Activated CD8-positive, alpha-beta memory T cell treated with anti-CD3 and anti-CD28 coated beads, Interleukin-2, amount 50 U/mL, for 4 hours (primary cell): ENCODE results near the gene PIGT.

ENCODE experiments used
- DNase-seq: peaks from one replicate; pipeline ENCODE4 v3.0.0-alpha.2; 2020

PIGT gene

DNA sequence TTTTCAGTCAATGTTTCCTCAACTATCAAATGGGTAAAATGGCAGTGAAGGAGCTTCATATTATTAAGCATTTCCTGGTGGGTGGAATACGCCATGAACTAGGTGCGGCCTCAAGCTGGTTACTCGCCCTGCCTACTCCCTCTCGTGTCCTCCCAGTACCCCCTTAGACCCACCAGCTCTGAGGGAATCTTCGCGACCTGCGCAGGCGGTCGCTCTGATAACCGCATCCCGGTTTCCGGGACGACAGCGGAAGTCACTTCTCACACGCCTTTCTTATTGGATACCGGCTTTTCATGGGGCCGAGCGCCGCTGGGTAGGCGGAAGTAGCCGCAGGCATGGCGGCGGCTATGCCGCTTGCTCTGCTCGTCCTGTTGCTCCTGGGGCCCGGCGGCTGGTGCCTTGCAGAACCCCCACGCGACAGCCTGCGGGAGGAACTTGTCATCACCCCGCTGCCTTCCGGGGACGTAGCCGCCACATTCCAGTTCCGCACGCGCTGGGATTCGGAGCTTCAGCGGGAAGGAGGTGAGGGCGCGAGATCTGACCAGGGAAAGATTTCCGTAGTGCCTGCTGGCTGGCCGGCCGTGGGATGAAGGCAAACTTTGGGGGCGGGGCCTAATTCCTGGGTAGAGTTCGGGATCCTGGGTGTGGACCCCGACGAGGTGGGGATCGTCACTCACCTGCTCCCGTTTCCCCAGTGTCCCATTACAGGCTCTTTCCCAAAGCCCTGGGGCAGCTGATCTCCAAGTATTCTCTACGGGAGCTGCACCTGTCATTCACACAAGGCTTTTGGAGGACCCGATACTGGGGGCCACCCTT lies at the start of gene PIGT:
PIGT (plus strand) TSS at position 320 of the 816 bp plus-strand sequence; CDS start at position 336, 16 bp downstream.
- DNase-seq = peak; percentile 85

- DNase-seq = no peak
These were observed 49.7 kb upstream of the PIGT start for GRCh38 chr20:45366192-45366591.

DNA sequence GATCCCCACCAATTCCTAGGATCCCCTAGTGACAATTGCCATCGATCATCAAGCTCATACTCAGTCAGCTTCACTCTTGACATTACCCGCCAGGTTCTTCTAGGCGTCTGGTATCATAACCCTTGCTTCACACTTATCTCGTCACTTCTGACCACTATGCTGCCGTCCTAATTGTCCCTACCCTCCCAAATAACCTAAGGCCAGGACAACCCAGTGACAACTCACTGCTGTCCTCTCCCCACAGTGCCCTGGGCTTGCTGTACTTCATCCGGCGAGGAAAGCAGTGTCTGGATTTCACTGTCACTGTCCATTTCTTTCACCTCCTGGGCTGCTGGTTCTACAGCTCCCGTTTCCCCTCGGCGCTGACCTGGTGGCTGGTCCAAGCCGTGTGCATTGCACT lies 49.3 kb upstream of the PIGT start:
- DNase-seq = no peak

GRCh38 chr20:45367126-45367525 lies 48.8 kb upstream of the PIGT start:
- no peak for DNase-seq

DNA sequence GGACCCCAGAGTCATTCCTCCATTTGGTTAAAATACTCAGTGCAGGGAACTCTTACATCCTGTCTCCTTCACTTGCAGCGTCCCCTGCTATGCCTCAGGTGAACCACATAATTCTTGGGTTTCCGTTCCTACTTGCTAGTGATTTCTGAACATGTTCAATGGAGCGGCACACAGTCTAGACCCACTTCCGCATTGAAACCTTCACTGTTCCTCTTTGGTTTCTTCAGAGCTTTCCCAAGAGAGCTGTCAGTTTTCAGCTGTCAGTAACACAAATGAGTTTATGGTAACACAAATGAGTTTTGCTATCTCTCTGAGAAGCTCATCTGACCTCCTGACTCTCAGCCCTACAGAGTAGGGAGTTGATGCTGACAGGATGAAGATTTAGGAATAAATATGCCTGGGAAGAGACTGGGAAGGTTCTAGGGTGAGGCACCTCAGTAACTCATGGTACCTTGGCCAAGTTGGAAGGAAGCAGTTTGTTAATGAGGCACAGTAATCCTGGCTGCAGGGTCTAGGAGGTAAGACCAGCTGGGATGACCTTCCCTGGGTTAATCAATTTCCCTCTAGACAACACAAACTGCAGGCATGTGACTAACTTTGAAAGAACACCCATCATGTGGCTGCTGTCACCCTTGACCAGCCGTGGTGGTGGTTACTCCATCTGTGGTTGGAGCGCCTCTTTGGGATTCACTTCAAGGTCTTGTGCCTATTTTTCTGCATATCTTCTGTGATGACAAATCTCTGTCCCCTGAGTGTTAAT lies 47.5 kb upstream of the PIGT start:
- no peak for DNase-seq

- DNase-seq = no peak
These were observed 45.3 kb upstream of the PIGT start for GRCh38 chr20:45370571-45371160.

GRCh38 chr20:45372241-45372640 lies 43.7 kb upstream of the PIGT start:
- no peak for DNase-seq

DNA sequence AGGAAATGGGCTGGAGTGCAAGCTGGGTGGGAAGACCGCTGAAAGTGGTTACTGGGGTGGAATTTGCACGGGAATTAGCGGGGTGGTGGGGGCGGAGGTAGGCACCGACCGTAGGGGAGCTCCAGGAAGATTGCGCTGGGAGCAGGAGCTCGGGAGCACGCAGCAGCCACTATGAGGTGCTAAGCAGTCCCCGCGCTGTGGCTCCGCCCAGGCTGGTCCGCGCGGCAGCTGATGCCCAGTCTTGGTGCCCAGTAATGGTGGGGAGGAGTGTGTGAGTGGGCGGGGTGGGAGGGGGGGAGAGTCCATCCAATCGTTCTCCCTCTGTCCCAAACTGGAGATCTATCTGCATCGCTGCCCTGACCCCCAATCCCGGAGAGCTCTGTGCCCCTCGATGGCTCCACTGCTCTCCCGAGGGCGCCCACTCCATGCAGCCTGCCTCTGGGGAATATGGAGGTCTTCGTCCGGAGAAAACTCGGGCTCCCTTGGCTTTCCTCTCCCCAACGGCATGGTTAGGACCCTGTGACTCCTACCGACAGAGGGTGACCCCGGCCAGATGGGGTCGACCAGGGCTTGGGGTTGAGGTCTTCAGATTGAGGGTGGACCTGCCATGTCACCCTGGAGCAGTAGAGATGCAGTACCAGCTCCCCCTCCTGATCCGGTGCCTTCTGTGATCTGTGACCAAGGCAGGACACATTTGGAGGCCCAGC lies 43.1 kb upstream of the PIGT start:
- DNase-seq = no peak

DNA sequence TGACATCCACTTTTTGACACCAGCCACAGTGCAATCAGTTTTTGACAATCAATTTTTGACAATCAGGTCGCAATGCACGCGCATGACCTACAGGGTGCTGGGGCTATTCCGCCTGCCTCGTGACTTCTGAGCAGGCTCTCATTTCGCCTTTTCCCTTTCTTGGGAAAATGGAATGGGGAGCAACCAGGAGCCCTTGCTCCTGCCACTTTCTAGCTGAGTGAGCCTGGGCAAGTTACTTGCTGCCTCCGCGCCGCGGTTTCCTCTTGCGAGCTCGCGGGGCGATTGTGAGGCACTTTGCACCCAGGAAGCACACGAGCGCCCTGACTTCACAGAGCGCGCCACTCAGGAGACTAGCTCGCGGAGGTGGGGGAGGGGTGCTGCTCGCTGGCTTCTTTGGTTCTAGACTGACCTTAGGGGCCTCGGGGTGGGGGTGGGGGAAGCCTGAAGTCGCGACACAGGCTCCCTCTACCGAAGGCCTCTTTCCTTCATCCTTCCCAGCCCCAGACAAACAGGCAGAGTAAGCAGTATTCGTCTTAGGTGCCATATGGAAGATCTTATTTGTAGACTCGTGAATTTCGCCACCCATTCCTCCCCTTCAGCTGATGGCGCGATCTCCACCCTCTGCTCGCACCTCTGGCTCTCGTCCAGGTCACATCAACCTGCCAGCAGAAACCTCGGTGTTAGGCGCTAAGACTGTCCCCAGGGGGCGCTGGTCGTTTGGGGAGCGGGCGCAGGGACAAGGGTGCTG lies 42.4 kb upstream of the PIGT start:
- DNase-seq = peak; percentile 92

DNA sequence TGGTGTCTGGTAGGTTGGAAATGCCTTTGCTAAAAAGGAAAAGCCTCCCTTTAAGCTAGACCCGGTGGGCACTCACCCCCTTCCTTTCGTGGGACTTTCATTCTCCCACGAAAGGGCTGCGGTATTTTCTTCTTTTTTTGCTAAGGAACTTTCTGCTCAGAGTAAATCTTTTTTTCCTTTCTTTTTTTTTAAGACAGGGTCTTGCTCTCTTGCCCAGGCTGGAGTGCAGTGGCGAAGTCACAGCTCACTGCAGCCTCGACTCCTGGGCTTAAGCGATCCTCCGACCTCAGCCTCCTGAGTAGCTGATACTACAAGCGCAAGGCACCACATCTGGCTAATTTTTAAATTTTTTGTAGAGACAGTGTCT lies 41.9 kb upstream of the PIGT start:
- no peak for DNase-seq

GRCh38 chr20:45374966-45375365 lies 41.0 kb upstream of the PIGT start:
- DNase-seq = no peak

GRCh38 chr20:45377269-45377668 lies 38.7 kb upstream of the PIGT start:
- DNase-seq = no peak

- no peak for DNase-seq
These were observed 37.8 kb upstream of the PIGT start, which contains the start of gene TP53TG5 for GRCh38 chr20:45378191-45378590. Gene TP53TG5, minus strand, starts transcription at chr20:45378325. Its CDS starts 89 bp downstream, at chr20:45378236.

- DNase-seq = no peak
These were observed 28.7 kb upstream of the PIGT start for GRCh38 chr20:45387274-45387673.

DNA sequence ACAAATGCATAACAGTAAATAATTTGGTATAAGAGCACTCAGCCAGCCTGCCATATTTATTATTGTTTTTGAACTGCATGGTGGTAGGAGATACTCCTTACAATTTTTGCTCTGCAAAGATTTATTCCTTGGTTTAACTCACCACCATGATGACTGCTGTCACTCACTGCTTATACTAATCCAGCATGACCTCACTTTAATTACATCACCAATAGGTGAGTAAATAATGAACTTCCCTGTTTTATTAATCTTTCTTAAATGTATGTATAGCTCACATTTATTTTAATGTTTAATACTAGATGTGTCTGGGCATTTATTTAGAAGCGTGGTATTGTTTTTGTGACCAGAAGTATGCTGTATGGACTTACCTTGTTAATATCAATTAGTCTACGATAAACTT lies 25.0 kb upstream of the PIGT start:
- no peak for DNase-seq

DNA sequence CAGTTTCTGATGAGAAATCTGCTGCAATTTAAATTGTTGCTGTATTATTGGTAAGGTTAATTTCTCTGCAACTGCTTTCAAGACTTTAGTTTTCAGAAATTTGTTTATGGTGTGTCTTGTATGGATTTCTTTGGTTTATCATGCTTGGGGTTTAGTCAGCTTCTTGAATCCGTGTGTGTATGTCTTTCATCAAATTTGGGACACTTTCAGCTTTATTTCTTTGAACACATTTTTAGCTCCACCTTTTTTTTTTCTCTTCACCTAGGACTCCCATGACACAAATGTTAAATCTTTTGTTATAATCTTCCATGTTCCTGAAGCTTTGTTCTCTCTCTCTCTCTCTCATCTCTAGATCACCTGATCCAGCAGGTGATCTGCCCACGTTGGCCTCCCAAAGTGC lies 24.4 kb upstream of the PIGT start:
- DNase-seq = no peak

DNA sequence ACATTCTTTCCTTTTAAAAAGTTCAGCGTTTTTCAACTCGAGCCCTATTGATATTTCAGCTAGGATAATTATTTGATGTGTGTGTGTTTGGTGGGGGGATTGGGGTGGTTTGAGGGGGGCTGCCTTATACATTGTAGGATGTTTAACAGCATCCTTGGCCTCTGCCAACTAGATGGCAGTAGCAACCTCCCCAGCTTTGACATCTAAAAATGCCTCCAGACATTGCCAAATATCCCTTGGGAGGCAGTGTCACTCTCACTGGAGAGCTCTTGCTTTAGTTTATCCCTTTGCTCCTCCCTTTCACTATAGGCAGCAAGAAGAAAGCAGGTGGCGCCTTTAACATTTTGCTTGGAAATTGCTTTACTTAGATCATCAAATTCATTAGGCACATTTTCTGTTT lies 23.2 kb upstream of the PIGT start:
- DNase-seq = no peak

- no peak for DNase-seq
These were observed 21.5 kb upstream of the PIGT start for GRCh38 chr20:45394221-45395113.

DNA sequence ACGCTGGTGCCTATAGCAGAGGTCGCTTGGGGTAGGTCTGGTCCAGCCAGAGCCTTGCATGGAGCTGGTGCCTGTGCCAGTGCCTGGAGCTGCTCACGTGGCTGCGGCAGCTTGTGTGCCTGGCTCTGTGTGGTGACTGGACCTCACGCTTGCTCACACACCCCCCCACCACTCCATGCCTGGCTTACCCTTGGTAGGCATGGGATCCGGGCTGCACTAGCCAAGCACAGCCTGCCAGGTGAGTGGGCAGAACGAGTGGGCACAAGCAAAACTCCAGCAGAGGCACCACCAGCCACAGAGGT lies 20.9 kb upstream of the PIGT start:
- no peak for DNase-seq

DNA sequence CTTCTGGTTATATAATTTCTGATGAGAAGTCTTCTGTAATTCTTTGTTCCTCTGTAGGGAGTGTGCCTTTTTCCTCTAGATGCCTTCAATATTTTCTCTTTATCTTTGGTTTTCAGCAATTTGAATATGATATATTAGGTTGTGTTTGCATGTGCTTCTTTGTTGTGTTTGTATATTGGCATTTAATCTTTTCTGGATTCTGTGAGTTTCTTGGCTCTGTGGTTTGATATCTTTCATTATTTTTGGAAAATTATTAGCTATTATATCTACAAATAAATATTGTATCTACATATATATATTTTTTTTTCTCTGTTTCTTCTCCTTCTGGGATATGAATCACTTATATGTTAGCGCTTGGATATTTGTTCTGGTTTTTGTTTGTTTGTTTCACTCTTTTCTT lies 16.9 kb upstream of the PIGT start:
- no peak for DNase-seq

DNA sequence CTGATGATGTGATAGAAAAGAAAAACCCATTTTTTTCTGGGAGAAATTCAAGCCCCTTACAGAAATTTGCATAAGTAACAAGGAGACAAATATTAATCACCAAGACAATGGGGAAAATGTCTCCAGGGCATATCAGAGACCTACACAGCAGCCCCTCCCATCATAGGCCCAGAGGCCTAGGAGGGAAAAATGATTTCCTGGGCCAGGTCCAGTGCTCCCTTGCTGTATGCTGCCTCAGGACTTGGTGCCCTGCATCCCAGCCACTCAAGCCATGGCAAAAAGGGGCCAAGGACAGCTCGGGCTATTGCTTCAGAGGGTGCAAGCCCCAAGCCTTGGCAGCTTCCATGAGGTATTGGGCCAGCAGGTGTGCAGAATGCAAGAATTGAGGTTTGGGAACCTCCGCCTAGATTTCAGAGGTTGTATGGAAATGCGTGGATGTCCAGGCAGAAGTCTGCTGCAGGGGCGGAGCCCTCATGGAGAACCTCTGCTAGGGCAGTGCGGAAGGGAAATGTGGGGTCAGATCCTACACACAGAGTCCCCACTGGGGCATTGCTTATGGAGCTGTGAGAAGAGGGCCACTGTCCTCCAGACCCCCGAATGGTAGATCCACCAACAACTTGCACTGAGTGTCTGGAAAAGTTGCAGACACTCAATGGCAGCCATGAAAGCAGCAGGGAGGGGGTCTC lies 15.5 kb upstream of the PIGT start:
- DNase-seq = no peak
